Esophagus (tissue), 2 donors: ENCODE data around the gene KRT33A. TPM values are rescaled to one million over a fixed set of nuclear protein-coding genes. Genes with fewer than 3 reads are reported as not detected.
"Not testable (repeated sequence)": the region's sequence is repeated elsewhere in the genome, so short reads cannot be mapped to it uniquely, and the experiment has no call there.

Source experiments
- H3K27ac ChIP-seq, 2 donors: one replicate each; pipeline ENCODE4 v1.5.1; 2013; ENCODE audit warnings: low read depth in 2 of 2, mild to moderate bottlenecking in 2 of 2, inconsistent platforms in 1 of 2, low read length in 1 of 2, moderate library complexity in 1 of 2
- H3K27me3 ChIP-seq, 2 donors: one replicate each; pipeline ENCODE4 v1.6.1; 2013; ENCODE audit warnings: low read length in 2 of 2, control low read depth in 1 of 2, mild to moderate bottlenecking in 1 of 2; ENCODE audit not compliant: insufficient read depth in 2 of 2, control insufficient read depth in 1 of 2
- H3K36me3 ChIP-seq, 2 donors: one replicate each; pipeline ENCODE4 v1.6.1; 2013; ENCODE audit warnings: low read length in 1 of 2; ENCODE audit not compliant: control insufficient read depth in 2 of 2, insufficient read depth in 2 of 2
- H3K4me1 ChIP-seq, 2 donors: one replicate each; pipeline ENCODE4 v1.6.1; 2013; ENCODE audit warnings: low read length in 1 of 2; ENCODE audit not compliant: control insufficient read depth in 2 of 2, insufficient read depth in 2 of 2
- H3K4me3 ChIP-seq, 2 donors: one replicate each; pipeline ENCODE4 v1.5.1; 2013; ENCODE audit warnings: low read length in 2 of 2, mild to moderate bottlenecking in 2 of 2, low read depth in 1 of 2, moderate library complexity in 1 of 2
- H3K9me3 ChIP-seq, 2 donors: one replicate each; pipeline ENCODE4 v1.6.1; 2013; ENCODE audit warnings: mild to moderate bottlenecking in 2 of 2, low read depth in 1 of 2, low read length in 1 of 2, moderate library complexity in 1 of 2; ENCODE audit not compliant: control insufficient read depth in 2 of 2, insufficient read depth in 1 of 2
- WGBS, 2 donors: extraction: QIAGEN DNeasy Blood & Tissue Kit; methylation state at CpG; one replicate each; pipeline ENCODE4 v1.1.7; 2013; 5-methylcytosine and 5-hydroxymethylcytosine counted together
- polyA plus RNA-seq, 2 donors: library from polyadenylated mRNA; stranded (reverse); fragments of 200-250 nt; gene quantifications; one replicate each; pipeline ENCODE4 v1.2.3, GENCODE V29; 2013
- donor health status: healthy with polysubstance abuse.
- donor health status: Bipolar disorder and iron deficiency.

KRT33A gene
- polyA plus RNA-seq, 2 donors: 0.69 to 1.2 TPM

DNA sequence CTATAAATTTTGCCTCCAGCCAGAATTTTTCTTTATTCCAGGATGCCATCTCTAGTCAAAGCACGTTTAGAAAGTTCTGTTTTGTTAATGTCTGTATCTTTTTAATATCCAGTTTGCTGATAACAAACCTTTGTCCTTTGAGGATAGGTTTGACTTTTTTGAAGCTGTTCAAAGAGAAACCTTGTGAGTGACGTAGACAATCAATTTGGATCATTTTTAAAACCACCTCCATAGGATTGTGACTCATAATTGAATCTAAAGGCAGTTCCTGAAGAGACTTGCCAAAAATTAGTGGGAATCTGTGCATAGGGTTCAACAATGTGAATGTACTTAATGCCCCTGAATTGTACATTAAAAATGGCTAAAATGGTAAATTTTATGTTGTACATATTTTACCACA is 40.9 kb upstream of the KRT33A start:
- no peaks in the 10 kb centered on the region for H3K9me3 ChIP-seq
- H3K4me3 ChIP-seq: no peak overlapping the region
- no peak overlapping the region for H3K27ac ChIP-seq
- WGBS, 2 donors: 33 to 51% methylated on average over 2 of the region's 2 CpGs
- H3K4me1 ChIP-seq: peaks cover 2 to 16% of the 10 kb centered on the region in 2 donors
- no peaks in the 10 kb centered on the region for H3K27me3 ChIP-seq
- no peaks in the 10 kb centered on the region for H3K36me3 ChIP-seq

DNA sequence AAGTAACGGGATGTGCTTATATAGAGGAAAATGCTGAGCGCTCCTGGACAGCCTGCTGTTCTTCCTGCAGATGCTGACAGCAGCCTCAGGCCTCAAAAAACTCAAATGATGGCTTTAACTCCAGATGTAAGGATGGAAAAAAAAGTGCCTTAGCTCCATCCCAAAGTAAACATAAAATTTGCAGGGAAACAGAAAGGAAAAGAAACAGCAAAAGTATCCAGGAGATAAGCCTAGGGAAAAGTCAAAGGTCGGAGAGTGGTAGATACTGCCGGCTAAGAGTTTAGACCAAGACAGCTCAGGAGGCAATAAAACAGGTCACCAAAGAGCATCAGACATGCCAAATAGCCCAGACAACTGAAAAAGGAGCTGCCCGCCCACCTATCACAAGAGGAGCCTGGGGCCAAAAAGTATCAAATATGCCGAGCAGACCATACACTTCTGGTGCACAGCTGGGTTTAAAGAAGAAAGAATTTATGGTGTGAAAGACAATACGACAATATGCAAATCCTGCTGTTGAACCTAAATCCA is 39.8 kb upstream of the KRT33A start:
- Histone ChIP-seq H3K27me3 (no peaks in the 10 kb centered on the region), H3K4me1 (peaks cover 2 to 14% of the 10 kb centered on the region in 2 donors), H3K4me3 (no peak overlapping the region), H3K9me3 (no peaks in the 10 kb centered on the region), H3K36me3 (no peaks in the 10 kb centered on the region), H3K27ac (no peak overlapping the region)
- WGBS, 2 donors: 68 to 78% methylated on average over 7 of the region's 7 CpGs

DNA sequence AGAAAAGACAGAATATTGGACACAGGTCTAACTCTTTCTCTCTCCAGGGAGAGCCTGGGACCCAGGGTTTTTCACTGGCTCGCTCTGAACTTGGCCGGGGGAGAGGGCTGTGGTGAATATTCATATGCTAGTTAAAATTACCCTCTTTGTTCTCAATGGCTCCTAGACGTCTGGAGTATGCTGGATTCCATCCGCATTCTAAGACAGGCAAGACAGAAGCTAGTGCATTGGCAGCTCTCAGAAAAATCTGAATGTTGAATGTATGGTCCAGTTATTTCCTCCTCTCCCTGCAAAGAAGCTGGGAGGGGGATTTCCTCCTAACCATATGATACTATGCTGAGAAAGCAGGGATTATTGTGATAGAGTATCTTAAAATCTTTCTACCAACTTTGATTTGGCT is 37.0 kb upstream of the KRT33A start:
- Histone ChIP-seq H3K27ac (no peak overlapping the region), H3K36me3 (no peaks in the 10 kb centered on the region), H3K4me3 (no peak overlapping the region), H3K4me1 (no peaks in the 10 kb centered on the region), H3K9me3 (no peaks in the 10 kb centered on the region), H3K27me3 (no peaks in the 10 kb centered on the region)
- WGBS, 2 donors: 82 to 86% methylated on average over 4 of the region's 4 CpGs

DNA sequence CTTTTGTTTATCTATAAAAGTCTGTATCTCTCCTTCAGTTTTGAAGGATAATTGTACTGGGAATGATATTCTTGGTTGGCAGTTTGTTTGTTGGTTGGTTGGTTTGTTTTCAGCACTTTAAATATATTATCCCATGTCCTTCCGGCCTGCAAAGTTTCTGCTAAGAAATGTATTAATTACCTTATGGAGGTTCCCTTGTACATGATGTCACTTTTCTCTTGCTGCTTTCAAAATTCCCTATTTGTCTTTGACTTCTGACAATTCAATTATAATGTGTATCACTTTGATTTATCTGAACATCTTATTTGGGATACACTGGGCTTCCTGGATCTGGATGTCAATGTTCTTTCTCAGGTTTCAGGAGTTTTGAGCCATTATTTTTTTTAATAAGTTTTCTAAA is 35.6 kb upstream of the KRT33A start:
- Histone ChIP-seq H3K9me3 (no peaks in the 10 kb centered on the region), H3K27me3 (no peaks in the 10 kb centered on the region), H3K27ac (no peak overlapping the region), H3K4me3 (no peak overlapping the region), H3K4me1 (no peaks in the 10 kb centered on the region), H3K36me3 (no peaks in the 10 kb centered on the region)
- 98 to 100% methylated on average over 1 of the region's 1 CpG for WGBS, 2 donors

DNA sequence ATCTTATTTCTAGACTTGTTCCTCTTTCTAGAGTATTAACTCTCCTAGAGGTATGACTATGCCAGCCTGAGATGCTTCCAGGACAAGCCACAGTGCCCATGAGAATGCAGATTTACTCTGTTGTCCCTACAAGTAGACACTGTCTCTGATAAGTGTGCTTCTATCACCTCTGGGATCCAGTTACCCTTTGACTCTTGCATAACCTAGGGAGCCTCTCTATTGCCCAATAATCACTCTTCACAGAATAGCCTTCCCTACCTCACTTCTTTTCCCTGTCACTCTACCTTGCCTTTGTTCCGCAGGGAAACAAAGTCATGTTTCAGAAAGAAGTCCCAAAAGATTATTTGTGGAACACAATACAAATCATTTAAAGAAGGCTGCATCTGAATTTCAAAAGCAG is 33.1 kb upstream of the KRT33A start:
- 97% methylated on average over 1 of the region's 1 CpG for WGBS, 2 donors
- Histone ChIP-seq H3K9me3 (no peaks in the 10 kb centered on the region), H3K27me3 (no peaks in the 10 kb centered on the region), H3K36me3 (no peaks in the 10 kb centered on the region), H3K4me1 (no peaks in the 10 kb centered on the region), H3K27ac (no peak overlapping the region), H3K4me3 (no peak overlapping the region)

DNA sequence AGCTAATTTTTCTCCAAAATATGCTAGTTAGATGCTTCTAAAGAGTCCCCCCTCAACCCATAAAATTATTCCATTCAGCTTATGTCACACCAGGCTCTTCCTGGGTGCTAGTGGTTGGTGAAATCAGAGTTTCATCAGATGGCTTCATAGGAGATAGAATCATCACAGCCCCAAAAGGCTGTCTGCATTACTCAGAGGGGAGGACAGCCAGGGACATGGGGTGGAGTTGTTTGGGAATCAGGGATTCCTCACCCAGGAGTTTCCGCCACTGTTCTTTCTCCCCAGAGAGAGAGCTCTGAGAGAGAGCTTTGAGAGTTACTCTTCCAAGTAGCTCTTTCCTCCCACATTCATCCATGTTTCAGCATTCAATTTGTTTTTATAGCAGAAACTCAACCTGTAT is 31.8 kb upstream of the KRT33A start:
- Histone ChIP-seq H3K4me1 (no peaks in the 10 kb centered on the region), H3K27me3 (no peaks in the 10 kb centered on the region), H3K4me3 (no peak overlapping the region), H3K27ac (no peak overlapping the region), H3K9me3 (no peaks in the 10 kb centered on the region), H3K36me3 (no peaks in the 10 kb centered on the region)
- 93 to 94% methylated on average over 1 of the region's 1 CpG for WGBS, 2 donors

DNA sequence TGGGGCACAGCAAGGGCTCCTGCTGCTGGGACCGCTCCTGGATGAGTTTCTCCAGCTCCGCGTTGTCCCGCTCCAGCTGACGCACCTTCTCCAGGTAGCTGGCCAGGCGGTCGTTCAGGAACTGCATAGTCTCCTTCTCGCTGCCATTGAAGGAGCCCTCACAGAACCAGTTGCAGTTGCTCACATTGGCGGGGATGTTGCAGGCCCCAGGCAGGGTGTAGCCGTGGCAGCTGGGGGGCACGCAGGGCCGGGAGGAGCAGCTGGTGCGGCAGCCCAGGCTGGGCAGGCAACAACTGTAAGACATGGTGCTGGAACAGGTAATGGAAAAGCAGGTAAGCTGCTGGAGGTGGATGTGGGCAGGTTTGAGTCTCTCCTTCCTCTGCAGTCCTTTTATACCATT is 31.3 kb upstream of the KRT33A start, which contains the start of gene KRT34:
TSS of gene KRT34 (minus strand) at position 364 of the 400 bp plus-strand sequence. CDS start at position 304, 60 bp downstream.
- not testable (repeated sequence) for H3K36me3 ChIP-seq, H3K27ac ChIP-seq, H3K4me1 ChIP-seq, H3K4me3 ChIP-seq, H3K9me3 ChIP-seq, H3K27me3 ChIP-seq
- 95 to 96% methylated on average over 13 of the region's 13 CpGs for WGBS, 2 donors

DNA sequence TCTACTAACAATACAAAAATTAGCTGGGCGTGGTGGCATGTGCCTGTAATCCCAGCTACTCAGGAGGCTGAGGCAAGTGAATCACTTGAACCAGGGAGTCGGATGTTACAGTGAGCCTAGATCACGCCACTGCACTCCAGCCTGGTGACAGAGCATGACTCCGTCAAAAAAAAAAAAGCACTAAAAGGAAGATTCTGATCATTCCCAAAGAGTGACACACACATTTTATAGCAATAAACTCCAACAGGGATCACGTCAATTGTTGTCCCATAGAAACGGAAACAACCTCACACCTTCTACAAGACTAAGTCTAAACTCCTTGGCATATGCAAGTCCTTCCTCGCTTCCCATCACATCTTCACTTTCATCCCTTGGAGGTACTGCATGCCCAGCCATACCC is 29.5 kb upstream of the KRT33A start:
- not testable (repeated sequence) for H3K36me3 ChIP-seq, H3K27me3 ChIP-seq, H3K9me3 ChIP-seq, H3K27ac ChIP-seq, H3K4me1 ChIP-seq, H3K4me3 ChIP-seq
- 84 to 90% methylated on average over 7 of the region's 7 CpGs for WGBS, 2 donors

DNA sequence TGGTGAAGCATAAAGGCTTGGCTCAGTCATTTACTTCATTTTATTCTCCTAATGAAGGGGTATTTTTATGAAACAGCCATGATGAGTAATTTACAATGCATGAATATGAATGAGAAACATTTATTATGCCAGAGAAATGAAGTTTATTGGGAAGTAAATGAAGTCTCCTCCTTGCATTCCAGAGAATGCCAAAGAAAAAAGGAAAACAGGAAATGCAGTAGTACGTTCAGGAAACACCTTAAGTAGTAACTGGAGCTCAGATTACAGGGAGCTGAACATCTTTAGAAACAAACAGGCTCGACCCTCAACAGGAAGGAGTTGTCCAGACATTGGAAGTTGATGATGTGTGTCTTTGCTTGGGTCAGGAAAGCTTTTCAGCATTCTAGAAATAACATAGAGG is 26.9 kb upstream of the KRT33A start:
- Histone ChIP-seq H3K27ac (no peak overlapping the region), H3K4me1 (no peaks in the 10 kb centered on the region)
- WGBS, 2 donors: 31 to 39% methylated on average over 2 of the region's 2 CpGs

DNA sequence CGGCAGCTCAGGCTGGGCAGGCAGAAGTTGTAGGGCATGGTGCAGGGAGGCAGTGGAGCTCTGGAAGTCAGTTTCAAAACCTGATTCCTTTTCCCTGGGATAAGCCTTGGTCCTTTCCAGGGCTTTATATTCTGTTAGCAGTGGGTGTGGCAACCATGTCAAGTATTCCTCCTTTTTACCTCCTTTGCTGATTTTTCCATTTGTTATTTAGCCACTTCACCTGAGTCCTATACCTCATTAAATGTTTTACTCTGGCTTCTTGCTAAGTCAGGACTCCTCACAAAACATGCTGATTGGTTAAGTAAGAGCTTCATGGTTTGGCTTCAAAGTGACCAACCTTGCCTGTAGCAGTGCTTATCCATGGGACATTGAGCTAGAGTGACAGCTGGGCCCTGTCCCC is 19.1 kb upstream of the KRT33A start, which contains the start of gene KRT33B:
TSS of gene KRT33B (minus strand) at position 101 of the 400 bp plus-strand sequence. CDS start at position 38, 63 bp downstream.
- no peak within 1 kb of the TSS for H3K4me3 ChIP-seq
- WGBS, 2 donors: 98 to 100% methylated on average over 1 of the region's 1 CpG
- H3K4me1 ChIP-seq: peaks cover 0 to 3% of the 10 kb centered on the region in 2 donors
- no peaks in the 10 kb centered on the region for H3K9me3 ChIP-seq
- no peak within 1 kb of the TSS for H3K27ac ChIP-seq
- no peaks in the 10 kb centered on the region for H3K27me3 ChIP-seq
- no peaks in the 10 kb centered on the region for H3K36me3 ChIP-seq

More for the DNA sequence above, 26.9 kb upstream of the KRT33A start:
- H3K36me3 ChIP-seq: no peaks in the 10 kb centered on the region
- H3K4me3 ChIP-seq: no peak overlapping the region
- no peaks in the 10 kb centered on the region for H3K27me3 ChIP-seq
- no peaks in the 10 kb centered on the region for H3K9me3 ChIP-seq
